Heart left ventricle (tissue), 16 donors: Measurements from ENCODE around the gene TSKU. TPM values are rescaled to one million over a fixed set of nuclear protein-coding genes. Genes with fewer than 3 reads are reported as not detected.
"Not testable (repeated sequence)": the region's sequence is repeated elsewhere in the genome, so short reads cannot be mapped to it uniquely, and the experiment has no call there.

Experiments
- ATAC-seq, 4 donors: fragments of 200-7000 bp; cut with Tn5 transposase; one replicate each; pipeline ENCODE4 v1.9.1; 2020 to 2022; ENCODE audit warnings: moderate library complexity in 4 of 4, mild to moderate bottlenecking in 3 of 4, moderate number of reproducible peaks in 1 of 4
- DNase-seq, 5 donors: peaks; one replicate each; pipeline ENCODE4 v3.0.0-alpha.2; 2020
- H3K27ac ChIP-seq, 12 donors: fragments of 200-600 bp; sonication (generic) in 4 of 12; one replicate each; pipeline versions ENCODE4 v1.5.0 to v1.8.0; 2016 to 2022; ENCODE audit warnings: mild to moderate bottlenecking in 2 of 12
- H3K27me3 ChIP-seq, 9 donors: fragments of 200-600 bp; sonication (generic) in 2 of 9; one replicate each; pipeline versions ENCODE4 v1.5.1 to v1.8.0; 2016 to 2022; ENCODE audit warnings: mild to moderate bottlenecking in 3 of 9
- H3K36me3 ChIP-seq, 9 donors: fragments of 200-600 bp; sonication (generic) in 2 of 9; one replicate each; pipeline versions ENCODE4 v1.5.0 to v1.8.0; 2018 to 2022; ENCODE audit warnings: mild to moderate bottlenecking in 2 of 9
- H3K4me1 ChIP-seq, 12 donors: fragments of 200-600 bp; sonication (generic) in 4 of 12; one replicate each; pipeline versions ENCODE4 v1.5.0 to v1.8.0; 2016 to 2022; ENCODE audit warnings: mild to moderate bottlenecking in 3 of 12
- H3K4me3 ChIP-seq, 12 donors: fragments of 200-600 bp; sonication (generic) in 4 of 12; one replicate each; pipeline versions ENCODE4 v1.5.0 to v1.8.0; 2017 to 2022; ENCODE audit warnings: mild to moderate bottlenecking in 9 of 12, moderate library complexity in 4 of 12
- H3K9me3 ChIP-seq, 12 donors: fragments of 200-600 bp; sonication (generic) in 4 of 12; one replicate each; pipeline versions ENCODE4 v1.5.0 to v1.8.0; 2016 to 2022; ENCODE audit warnings: mild to moderate bottlenecking in 1 of 12
- POLR2A ChIP-seq, 2 donors: fragments of 450-650 bp; IDR thresholded peaks; one replicate each; pipeline ENCODE4 v1.6.1; 2017; ENCODE audit warnings: antibody characterized with exemption in 2 of 2, mild to moderate bottlenecking in 2 of 2, moderate library complexity in 2 of 2
- WGBS, 4 donors: extraction: QIAGEN DNeasy Blood & Tissue Kit in 2 of 4; methylation state at CpG; one replicate each; pipeline versions ENCODE4 v1.1.5 to v1.1.7; 2013 to 2018; 5-methylcytosine and 5-hydroxymethylcytosine counted together
- intact Hi-C, 10 donors: fragments of 100-400 bp; cut with DNase I; formaldehyde crosslinking; loops; one replicate each; pipeline versions ENCODE4 v1.11.1 to v1.14.2; 2022
- polyA plus RNA-seq, 2 donors: library from polyadenylated mRNA; stranded (reverse); fragments of 200-250 nt; gene quantifications; one replicate each; pipeline ENCODE4 v1.2.3, GENCODE V29; 2013
- total RNA-seq, 9 donors: library from RNA; depleted of rRNA in 2 of 9; stranded (reverse); fragments of >200 nt in 2 of 9; fragmentation: NEBNext Ultra II Directional in 3 of 9; extraction: Animal tissue kit (Norgen Biotek cat#: 25700) in 3 of 9; gene quantifications; one replicate each; pipeline versions ENCODE4 v1.1.0 to v1.2.4, GENCODE V29; 2016 to 2023
- TF ChIP-seq, protein P1 (sequence below), 12 donors: fragments of 200-600 bp; sonication (generic) in 4 of 12; IDR thresholded peaks; one replicate each; pipeline versions ENCODE4 v1.5.0 to v1.8.0; 2018 to 2022; ENCODE audit warnings: antibody characterized with exemption in 12 of 12, mild to moderate bottlenecking in 5 of 12
- donor health status: ischemic (EF 13 %, LVEDD 7.1; RV severe dilation, severe dysfunction).
- donor health status: healthy with polysubstance abuse.
- donor health status: DM: no; HTN: yes; CAD: no.
- donor health status: DM: no; HTN: no; CAD: no.
- donor health status: ischemic (EF 25% LVEDD 6.9; RV normal size, moderate dysfunction).
- donor health status: ischemic (EF 25% LVEDD 5.7; RV mildly dilated, moderate dysfunction).
- donor health status: healthy.
- donor health status: DM: yes; HTN: yes; CAD: no.
- donor health status: ischemic (EF 35%, LVEDD 5.7; RV mildly dilated, moderate dysfunction).
- donor health status: nonischemic (EF 11% LVEDD 7.7; RV severe dilation, severe dysfunction).
- donor health status: DM: yes; HTN: yes; CAD: no.
- donor health status: PGD.
- donor health status: ischemic (EF 29% LVEDD 5.4; RV normal size, mild dysfunction).
- donor health status: nonischemic (EF 23%, LVEDD 6.1; RV moderate dilation, normal function).

The TSKU gene
- total and polyA plus RNA-seq, 11 donors, result 4.5 to 39.8 (median 11.2) TPM

DNA sequence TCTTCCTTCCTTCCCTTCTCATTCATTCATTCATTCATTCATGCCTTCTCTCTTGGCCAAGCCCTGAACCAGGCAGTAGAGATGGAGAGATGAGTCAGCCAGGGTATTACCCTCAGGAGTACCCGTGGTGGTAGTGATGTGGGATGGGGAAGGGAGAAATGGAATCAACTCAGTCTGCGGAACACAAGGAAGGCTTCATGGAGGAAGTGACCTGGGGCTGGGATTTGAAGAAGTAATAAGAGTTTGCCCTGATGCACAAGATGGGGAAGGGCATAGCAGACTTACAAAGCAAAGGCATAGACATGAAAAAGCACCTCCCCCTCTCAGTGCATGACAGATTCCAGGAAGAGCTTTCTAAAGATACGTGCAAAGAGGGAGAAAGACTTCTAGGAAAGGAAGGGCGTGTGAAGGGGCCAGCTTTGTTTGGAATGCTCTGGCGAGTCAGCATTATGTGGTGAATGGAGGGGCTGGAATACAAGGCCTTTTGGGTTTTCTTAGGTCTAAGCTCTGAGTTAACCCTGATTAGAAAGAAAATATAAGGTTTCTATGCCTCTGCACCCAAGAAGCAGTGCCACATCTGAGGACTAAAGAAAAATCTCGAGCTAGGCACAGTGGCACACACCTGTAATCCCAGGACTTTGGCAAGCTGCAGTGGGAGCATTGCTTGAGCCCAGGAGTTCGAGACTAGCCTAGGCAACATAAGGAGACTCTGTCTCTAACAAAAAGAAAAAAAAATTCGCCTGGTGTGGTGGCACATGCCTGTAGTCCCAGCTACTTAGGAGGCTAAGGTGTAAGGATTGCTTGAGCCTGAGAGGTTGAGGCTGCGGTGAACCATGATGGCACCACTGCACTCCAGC is 41.2 kb downstream of the TSKU start:
- TF ChIP-seq POLR2A (IDR thresholded peaks at IDR 0.05), result no peak
- TF ChIP-seq, protein P1, sequence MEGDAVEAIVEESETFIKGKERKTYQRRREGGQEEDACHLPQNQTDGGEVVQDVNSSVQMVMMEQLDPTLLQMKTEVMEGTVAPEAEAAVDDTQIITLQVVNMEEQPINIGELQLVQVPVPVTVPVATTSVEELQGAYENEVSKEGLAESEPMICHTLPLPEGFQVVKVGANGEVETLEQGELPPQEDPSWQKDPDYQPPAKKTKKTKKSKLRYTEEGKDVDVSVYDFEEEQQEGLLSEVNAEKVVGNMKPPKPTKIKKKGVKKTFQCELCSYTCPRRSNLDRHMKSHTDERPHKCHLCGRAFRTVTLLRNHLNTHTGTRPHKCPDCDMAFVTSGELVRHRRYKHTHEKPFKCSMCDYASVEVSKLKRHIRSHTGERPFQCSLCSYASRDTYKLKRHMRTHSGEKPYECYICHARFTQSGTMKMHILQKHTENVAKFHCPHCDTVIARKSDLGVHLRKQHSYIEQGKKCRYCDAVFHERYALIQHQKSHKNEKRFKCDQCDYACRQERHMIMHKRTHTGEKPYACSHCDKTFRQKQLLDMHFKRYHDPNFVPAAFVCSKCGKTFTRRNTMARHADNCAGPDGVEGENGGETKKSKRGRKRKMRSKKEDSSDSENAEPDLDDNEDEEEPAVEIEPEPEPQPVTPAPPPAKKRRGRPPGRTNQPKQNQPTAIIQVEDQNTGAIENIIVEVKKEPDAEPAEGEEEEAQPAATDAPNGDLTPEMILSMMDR (IDR thresholded peaks at IDR 0.05), result no peak
- Histone ChIP-seq H3K4me1 (peaks cover 0 to 32% (median 14%) of the 10 kb centered on the region in 12 donors), H3K36me3 (no peaks in the 10 kb centered on the region), H3K4me3 (peak overlapping the region in 1 of 12 donors; percentile 38), H3K27me3 (no peaks in the 10 kb centered on the region), H3K9me3 (no peaks in the 10 kb centered on the region), H3K27ac (peak overlapping the region; percentile 68 to 97 (median 87))
- intact Hi-C loops, result no loop called here
- DNase-seq (peak in 1 of 5 donors; percentile 38), ATAC-seq (peak; percentile 40 to 85 (median 76))
- WGBS, 4 donors, result 69 to 74% (median 73%) methylated on average over 9 of the region's 9 CpGs

DNA sequence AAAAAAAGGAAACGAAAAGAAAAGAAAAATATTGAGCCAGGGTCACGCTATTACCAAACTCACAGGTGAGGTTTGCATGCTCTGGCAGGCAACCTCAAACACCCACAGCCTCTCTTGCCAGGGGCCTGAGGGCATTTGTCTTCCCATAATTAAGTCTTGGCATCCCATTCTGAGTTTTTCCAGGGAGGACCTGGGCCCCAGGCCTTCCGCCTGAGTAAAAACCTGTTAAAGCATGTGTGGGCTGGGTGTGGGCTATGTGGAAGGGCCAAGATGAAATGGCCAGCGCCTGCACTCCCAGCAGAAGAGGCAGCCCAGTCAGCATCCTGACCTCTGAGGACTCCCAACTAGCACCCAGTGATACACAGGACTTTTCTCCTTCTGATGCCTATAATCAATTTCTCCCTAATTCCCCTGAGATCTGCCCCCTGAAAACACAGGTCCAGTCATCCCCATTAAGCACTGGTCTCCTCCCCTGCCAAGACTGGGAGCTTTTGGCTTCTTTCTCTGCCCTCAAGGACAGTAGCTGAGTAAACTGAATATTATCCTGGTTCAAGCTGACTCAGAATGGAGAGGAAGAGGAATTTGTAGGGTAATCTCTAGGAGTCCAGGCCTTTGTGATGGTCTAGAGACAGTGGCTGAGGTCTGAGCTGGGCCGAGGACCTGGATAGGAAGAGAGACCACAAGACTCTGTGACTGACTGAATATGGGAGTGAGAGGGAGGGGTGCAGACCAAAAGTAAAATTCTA is 42.0 kb downstream of the TSKU start:
- DNase-seq (no peak), ATAC-seq (no peak)
- TF ChIP-seq POLR2A (IDR thresholded peaks at IDR 0.05), result no peak
- TF ChIP-seq, protein P1 (IDR thresholded peaks at IDR 0.05), result no peak
- WGBS, 4 donors, result 82 to 90% (median 86%) methylated on average over 5 of the region's 5 CpGs
- Histone ChIP-seq H3K27ac (peak overlapping the region in 11 of 12 donors; percentile 38 to 97 (median 87)), H3K27me3 (no peaks in the 10 kb centered on the region), H3K4me1 (peaks cover 0 to 32% (median 14%) of the 10 kb centered on the region in 12 donors), H3K4me3 (no peak overlapping the region), H3K36me3 (no peaks in the 10 kb centered on the region), H3K9me3 (no peaks in the 10 kb centered on the region)
- intact Hi-C loops, result no loop called here

DNA sequence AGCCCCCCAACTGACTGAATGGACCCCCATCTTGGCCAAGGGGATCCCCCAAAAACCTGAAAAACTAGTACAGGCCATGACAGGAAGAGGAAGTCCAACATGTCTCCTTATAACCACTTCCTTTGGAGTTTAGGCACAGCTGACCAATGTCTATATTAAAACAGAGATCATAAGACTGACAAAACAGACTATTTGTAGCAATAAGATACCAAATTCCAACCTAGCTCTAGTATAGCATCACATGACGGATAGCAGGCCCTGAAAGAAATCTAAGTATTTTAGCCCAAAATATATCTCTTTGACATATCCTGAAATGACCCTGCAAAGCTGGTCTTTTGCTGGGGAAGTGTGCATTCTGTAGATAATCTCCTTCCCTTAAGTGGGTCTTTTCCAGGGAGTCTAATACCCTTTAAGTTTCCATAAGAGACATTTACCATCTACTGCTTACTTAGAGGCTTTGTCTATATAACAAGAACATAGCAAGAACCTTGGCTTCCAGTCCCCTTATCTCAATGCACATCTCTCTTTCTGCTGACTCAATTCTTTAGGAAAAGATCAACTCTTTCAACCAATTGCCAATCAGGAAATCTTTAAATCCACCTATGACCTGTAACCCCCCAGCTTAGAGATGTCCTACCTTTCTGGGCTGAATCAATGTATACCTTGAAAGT is 42.7 kb downstream of the TSKU start:
- Histone ChIP-seq H3K27me3 (no peaks in the 10 kb centered on the region), H3K4me1 (peaks cover 0 to 37% (median 14%) of the 10 kb centered on the region in 12 donors), H3K27ac (peak overlapping the region in 10 of 12 donors; percentile 81 to 97 (median 88)), H3K9me3 (no peaks in the 10 kb centered on the region), H3K4me3 (no peak overlapping the region), H3K36me3 (no peaks in the 10 kb centered on the region)
- ATAC-seq, result no peak
- intact Hi-C loops, result no loop called here
- TF ChIP-seq, protein P1 (IDR thresholded peaks at IDR 0.05), result no peak
- TF ChIP-seq POLR2A (IDR thresholded peaks at IDR 0.05), result no peak
- no peak for DNase-seq
- WGBS, 4 donors, result 67 to 90% (median 87%) methylated on average over 1 of the region's 1 CpG

DNA sequence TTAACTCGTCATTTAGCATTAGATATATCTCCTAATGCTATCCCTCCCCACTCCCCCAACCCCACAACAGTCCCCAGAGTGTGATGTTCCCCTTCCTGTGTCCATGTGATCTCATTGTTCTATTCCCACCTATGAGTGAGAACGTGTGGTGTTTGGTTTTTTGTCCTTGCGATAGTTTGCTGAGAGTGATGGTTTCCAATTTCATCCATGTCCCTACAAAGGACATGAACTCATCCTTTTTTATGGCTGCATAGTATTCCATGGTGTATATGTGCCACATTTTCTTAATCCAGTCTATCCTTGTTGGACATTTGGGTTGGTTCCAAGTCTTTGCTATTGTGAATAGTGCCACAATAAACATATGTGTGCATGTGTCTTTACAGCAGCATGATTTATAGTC is 43.4 kb downstream of the TSKU start:
- H3K27me3 ChIP-seq, intact Hi-C loops, H3K4me3 ChIP-seq, H3K27ac ChIP-seq, H3K9me3 ChIP-seq, H3K36me3 ChIP-seq, ATAC-seq, DNase-seq: not testable (repeated sequence)
- 85 to 87% (median 86%) methylated on average over 3 of the region's 3 CpGs for WGBS, 4 donors
- peaks cover 0 to 40% (median 14%) of the 10 kb centered on the region in 12 donors for H3K4me1 ChIP-seq

DNA sequence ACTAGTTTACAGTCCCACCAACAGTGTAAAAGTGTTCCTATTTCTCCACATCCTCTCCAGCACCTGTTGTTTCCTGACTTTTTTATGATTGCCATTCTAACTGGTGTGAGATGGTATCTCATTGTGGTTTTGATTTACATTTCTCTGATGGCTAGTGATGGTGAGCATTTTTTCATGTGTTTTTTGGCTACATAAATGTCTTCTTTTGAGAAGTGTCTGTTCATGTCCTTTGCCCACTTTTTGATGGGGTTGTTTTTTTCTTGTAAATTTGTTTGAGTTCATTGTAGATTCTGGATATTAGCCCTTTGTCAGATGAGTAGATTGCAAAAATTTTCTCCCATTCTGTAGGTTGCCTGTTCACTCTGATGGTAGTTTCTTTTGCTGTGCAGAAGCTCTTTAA is 43.8 kb downstream of the TSKU start:
- DNase-seq, intact Hi-C loops, H3K9me3 ChIP-seq, H3K4me3 ChIP-seq, H3K36me3 ChIP-seq, H3K27me3 ChIP-seq, ATAC-seq, H3K27ac ChIP-seq: not testable (repeated sequence)
- H3K4me1 ChIP-seq, result peaks cover 0 to 40% (median 14%) of the 10 kb centered on the region in 12 donors
